ENCODE measurements around the gene AKAP6.
"Not testable (repeated sequence)": the region's sequence is repeated elsewhere in the genome, so short reads cannot be mapped to it uniquely, and the experiment has no call there.

Gene AKAP6

DNA sequence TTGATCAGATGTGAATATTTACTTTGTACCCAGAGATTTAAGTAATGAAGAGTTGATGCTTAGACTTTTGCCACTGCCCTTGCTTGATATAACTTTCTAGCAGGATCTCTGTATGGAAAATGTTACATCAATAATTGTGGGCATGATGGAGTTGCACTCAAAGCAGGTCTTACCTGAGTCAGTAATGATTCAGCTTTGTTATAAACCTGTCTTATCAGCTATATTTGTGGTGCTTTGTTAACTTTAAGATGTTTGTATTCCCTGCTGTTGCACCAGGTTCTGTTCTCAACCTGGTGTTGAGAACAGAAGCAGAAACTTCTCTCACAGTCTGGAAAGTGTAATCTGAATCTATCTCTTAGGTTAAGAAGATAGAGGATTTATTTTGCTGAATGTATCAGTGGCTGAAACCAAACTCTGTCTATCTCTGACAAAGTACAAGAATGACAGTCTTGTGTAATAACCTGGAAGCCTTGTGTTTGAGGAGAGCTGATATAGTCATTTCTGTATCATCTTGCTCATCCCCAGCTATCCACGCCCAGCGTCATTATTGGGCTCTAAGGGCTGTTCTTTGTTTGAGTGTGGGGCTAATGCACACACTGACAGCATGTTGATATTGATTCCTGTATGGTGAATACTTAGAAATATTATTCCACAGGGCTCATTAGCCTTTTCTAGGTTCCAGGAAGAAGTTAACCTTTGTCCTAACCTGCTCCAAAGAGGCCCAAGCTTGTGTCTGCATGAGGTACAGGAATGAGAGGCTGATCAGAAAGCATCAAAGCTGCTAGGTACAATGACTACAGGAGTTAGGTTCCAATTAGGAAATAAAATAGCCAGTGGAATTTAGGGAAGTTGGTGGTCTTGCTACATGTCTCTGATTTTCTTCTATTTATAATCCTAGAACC, 3.6 kb downstream of the AKAP6 start:
- DNase-seq: peak; percentile 10

DNA sequence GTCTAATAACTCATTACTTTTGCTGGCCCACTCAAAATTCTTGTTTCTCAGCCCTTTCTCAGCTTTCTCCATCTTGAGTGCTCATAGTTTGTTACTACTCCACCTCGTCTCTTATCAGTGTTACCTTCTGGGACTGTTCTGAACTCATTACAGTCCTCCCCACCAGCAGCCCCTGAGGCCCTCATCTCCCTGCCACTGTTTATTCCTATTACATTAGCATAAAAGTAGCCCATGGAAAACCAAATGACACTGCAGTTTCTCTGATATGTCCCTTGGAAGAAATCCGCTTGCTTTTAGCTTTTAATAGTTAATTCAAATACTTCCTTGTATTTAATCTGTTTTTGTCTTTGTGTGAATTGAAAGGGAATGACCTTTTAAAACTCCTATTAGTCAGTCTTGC, 7.6 kb downstream of the AKAP6 start:
- DNase-seq: no peak

DNA sequence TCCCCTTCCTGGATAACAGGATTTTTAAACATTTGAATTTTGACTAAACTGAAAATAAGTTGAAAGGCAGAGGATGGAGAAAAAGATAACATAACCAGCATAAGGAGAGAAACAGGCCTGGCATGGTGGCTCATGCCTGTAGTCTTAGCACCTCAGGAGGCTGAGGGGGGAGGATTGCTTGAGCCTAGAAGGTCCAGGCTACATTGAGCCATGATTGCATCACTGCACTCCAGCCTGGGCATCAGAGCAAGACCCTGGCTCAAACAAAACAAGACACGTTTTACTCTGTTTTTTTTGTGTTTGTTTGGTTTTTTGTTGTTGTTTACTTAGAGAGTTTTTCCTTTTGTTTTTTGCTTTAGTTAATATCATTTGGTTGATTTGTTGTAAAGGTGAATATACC, 8.7 kb downstream of the AKAP6 start:
- DNase-seq: no peak

DNA sequence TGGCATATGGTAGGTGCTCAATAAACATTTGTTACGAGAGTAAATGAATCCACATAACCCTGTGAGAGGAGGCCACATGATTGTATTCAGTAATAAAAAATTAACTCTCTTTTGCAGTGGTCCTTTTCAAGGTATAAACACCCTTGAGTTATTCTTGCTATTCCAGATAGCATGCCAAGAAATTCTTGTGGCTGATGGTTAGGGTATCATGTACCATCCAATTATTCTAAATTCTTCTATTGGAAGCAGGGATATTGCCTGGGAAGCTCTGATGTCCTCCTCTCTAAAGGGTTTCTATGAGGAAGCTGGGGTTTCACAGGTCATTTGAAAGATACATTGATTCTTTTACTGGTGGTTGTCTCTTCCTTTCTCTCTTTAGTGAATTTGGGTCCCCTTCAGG, 10.1 kb downstream of the AKAP6 start:
- no peak for DNase-seq

DNA sequence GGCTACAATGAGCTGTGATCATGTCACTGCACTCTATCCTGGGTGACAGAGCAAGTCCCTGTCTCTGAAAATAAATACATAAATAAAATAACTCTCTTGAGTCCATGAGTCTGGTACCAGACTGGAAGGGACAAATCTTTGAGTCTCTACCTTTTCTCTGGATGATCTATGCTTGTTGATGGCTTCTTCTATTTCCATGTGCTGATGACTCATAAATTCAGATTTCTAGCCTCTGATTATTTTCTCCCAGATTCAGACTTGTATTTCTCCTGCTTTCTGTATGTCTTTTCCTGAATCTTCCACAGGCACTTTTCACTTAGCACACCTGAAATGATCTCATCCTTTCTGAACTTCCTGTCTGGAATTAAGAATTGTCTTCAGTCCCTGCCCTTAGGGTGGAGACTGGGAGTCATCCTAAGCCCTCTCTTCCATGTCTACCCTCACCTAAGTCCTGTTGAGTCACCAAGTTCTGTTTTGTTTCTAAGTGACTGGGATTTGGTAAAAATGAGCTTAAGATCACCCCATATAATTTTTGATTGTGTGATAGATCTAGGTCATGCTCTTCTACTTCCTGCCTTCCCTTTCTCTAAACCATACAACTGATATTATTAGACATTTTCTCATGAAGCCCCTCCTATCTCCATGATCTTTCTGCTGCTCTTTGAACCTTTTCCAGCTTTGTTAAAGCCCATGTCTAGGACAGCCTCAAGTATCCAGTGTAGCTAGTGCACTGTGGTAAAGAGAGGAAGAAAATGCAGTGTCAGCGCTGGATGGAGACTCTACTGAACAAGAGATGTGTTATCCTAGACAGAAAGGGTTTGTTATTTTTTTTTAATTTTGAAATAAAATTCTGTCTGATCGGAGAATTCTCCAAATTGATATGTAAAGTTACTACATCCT, 13.1 kb downstream of the AKAP6 start:
- no peak for DNase-seq

DNA sequence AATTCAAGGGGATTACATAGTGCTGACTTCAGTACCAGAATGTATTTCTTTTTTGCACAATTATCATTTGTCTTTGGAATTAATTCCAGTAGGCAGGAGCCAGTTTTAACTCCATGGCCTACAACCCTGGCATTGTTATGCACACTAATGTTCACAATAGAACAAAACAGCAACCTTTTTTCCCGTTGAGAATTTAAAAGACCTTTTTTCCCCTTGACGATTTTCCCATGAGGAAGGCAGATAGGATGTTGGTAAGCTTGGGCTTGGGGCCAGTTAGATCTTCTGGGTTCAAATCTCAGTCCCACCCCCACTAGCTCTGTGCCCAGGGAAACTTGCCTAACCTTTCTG, 13.7 kb downstream of the AKAP6 start:
- DNase-seq: no peak

DNA sequence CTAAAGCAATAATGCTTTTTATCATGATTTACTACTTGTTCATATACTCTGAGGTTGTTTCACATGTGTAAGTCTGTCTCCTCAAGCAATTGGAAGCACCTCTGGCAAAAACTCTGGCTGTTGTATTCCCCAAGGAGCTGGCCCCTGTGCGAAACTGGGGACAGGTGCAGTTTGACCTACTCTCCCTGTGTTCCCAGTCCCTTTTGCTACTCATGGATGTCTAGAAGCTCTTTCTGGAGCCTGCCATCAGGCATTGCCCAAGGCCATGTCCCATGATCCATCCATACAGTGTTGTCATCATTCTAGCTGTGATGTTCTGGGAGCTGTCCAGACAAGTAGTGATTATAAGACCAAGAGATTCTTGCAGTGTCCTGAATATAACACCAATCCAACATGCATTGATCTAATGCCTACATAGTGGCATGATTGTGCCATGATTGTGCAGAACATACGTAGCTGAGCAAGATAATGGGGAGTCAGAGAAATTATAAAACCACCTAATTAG, 14.9 kb downstream of the AKAP6 start:
- DNase-seq: no peak

DNA sequence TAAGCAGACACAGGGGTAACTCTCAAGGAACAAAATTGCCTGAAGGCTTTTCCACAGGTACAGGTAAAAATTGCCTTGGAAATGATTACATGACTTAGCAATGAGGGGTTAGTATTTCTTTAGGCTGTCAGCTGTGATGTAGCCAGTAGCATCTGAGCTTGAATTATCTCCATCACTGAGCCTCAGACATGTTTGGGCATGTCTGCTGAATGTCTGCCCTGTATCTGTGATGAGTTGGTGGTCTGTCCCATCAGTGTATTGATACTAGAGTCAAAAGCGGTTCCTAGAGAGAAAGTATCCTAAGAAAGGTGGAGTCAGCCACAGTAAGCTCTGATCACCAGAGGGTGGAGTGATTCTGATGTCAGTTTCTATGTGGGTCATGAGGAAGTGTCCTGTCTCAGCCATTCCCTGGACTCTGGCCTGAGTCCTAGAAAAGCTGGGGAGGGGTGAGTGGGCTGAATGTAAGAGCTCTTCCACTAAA, 16.3 kb downstream of the AKAP6 start:
- no peak for DNase-seq

DNA sequence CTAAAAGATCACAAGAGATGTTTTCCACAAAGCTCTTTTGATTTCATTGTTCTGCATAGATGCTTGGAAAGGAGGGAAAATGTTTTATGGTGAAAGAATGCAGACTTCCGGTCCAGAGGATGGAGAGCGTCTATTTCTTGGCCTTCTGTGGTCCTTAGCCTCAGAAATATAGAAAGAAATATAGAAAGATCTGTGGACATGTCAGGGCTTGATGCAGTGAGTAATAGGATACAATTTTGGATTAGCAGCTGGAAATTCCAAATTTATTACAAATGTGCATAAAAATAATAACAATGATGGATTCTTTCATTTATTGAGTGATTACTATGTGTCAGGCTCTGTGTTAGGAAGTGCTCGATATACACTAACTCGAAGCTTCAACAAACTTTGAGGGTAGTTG, 20.2 kb downstream of the AKAP6 start:
- DNase-seq: no peak

DNA sequence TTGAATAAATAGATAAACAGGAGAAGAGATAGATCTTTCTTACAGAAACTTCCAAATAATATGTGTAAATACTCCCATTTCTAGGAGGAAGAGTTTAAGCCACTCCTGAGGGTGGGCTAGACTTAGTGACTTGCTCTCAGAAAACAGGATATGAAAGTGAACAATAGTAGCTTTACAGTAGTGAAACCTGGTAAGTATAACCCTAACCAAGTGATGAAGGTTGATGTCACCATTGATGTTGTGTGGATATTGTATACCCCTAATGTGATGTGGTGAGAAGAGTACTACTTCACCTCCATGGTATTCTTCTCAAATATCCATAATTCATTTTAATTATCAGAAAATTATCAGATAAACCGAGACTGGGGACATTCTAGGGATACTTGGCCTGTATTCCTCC, 20.9 kb downstream of the AKAP6 start:
- no peak for DNase-seq

DNA sequence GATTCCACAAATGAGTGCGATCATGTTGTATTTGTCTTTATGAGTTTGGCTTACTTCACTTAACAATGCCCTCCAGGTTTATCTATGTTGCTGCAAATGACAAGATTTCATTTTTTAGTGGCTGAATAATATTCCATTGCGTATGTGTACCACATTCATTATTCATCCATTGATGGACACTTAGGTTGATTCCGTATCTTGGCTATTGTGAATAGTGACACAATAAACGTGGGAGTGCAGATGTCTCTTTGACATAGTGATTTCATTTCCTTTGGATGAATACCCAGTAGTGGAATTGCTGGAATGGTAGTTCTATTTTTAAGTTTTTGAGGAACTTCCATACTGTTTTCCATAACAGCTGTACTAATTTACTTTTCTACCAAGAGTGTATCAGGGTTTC, 23.5 kb downstream of the AKAP6 start:
- no peak for DNase-seq

DNA sequence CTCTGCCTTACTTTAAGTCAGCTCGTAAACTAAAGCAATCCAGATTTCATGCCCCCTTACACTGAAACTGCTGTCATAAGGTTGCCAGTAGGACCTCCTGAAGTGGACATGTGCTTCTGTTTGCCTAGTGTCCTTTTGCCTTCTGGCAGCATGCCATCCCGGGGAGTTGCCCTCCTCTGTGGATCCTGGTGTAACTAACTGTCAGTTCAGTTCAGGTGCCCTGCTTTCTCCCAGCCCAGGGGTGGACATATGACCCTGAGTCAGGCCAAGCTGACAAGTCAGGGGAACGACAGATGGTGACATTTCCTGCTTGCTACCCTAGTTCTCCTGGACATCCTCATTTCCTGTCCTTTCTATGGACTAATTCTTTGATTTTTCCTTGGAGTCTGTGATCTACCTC, 25.6 kb downstream of the AKAP6 start:
- DNase-seq: no peak

DNA sequence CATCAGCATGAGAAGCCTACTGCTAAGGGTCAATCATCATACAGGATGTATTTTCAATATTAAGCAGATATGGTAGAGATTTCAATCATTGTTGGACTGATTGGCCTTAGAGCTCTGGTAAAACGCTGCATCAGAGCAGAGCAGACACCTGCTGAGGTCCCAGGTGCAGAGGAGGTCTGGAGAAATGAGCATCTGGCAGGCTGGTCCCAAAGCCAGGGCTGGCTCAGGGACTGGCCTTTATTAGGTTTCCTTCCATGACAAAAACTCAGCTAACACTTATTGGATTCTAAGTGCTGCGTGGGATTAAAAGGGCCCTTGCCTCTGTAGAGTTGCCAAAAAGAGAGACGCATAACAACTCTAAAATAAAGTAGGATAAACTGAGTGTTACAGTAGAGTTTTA, 29.7 kb downstream of the AKAP6 start:
- DNase-seq: no peak

DNA sequence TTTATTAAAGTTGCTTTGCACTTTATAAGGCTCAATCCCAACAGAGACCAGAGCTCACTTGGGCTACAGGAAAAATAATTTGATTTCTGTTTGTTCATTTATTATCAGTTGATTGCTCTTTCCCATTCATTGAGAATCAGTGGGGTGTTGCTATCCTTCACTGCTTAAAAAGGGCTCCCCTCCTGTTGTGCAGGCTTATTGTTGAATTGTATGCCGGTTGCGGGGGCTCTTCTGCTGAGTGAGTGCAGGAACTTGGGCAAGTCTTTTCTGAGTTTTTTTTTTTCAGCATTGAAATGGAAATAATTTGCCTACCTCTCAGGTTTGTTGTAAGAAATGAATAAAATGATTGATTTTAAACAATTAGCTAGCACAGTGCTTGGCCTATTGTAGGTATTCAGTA, 32.6 kb downstream of the AKAP6 start:
- no peak for DNase-seq

DNA sequence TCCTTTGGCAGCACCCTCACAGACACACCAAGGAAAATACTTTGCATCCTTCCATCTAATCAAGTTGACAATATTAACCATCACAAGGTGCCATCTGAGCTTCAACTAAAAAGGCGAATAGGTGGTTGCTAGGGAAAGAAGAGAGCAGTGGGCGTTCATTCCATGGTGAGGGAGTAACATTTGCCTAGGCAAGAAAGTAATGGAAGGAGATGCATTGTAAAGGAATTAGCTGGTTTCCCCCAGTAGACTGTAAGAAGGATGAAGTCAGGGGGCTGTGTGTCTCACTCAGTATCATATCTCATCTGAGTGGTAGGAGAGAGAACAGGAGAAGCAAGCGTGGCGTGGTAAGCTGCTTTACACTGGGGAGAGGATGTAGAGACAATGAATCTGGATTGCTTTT, 34.7 kb downstream of the AKAP6 start:
- no peak for DNase-seq

DNA sequence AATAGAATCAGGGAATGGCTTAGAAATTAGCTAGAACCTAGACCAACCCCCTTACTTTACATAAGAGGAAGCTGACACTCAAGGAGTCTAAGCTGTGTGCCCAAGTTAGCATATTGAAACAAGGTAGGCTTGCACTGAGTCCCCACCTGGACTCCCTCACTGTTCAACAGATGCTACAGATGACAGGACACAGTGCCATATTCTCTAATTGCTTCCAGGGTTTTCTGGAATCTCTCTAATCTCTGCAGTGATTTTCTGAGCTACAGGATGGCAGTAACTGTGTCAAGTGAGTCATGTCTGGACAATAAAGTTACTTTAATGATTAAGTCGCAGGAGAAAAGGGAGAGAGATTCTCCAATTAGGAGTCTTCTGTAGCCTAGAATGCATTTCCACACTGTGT, 35.8 kb downstream of the AKAP6 start:
- no peak for DNase-seq

DNA sequence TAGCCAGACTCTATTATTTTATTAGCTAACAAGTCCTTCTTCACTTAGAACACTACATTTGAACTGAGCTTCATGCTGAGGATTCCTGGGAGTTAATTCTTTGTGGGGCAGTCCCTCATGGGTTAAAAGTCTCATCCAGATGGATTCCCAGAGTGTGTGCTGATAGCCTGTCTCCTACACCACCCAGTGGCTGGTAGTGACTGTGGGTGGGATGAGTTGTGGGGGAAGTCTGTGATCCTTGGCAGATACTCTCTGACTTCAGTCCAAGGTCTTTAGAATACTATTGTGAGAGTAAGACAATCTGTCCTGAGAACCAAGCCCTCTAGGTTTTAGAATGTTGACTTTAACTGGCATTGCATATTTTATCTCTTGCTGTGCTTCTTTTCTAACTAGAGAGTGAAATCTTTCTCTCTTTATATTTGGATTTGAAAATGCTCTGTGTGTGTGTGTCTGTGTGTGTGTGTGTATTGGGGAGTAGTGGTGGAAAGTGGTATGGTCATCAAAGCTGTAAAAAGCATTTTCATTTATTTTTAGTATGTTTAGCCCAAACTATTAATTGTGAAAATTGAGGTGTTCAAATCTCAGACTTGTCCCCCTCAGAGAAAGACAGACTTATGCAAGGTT, 37.3 kb downstream of the AKAP6 start:
- no peak for DNase-seq

DNA sequence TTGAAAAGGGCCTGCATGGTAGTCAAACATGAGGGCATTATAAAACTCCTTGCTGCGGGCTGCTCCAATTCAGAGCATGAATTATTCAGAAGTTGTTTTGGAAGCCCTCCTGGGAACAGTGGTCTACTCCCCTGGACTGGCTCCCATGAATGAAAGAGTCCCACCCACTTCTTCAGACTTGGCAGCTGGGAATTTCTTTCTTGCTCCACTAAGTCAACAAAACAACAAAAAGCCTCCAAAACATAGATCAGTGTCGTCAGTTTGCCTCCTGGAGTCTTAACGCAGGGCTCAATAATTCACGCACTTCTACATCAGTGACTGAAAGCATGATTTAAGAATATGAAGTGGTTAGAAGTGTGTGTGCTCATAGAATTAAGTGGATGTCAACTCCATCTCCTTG, 37.9 kb downstream of the AKAP6 start:
- DNase-seq: no peak

DNA sequence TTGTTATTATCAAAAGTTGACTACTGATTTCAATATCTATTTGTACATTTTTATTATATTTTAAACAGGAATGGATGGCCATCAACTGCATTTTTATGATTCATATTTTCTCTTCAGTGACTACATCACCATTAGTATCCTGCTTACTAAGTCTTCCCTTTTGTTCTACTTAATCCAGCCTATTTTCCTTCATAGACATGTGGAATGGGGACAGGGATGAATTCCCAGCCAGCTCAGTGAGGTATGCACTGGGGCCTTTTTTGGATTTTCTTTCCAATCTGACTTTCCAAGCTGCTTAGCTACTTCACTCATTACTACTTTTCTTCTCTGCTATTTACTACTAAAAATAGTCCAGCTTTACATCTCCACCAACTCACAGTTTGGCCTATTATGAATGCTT, 38.4 kb downstream of the AKAP6 start:
- no peak for DNase-seq

DNA sequence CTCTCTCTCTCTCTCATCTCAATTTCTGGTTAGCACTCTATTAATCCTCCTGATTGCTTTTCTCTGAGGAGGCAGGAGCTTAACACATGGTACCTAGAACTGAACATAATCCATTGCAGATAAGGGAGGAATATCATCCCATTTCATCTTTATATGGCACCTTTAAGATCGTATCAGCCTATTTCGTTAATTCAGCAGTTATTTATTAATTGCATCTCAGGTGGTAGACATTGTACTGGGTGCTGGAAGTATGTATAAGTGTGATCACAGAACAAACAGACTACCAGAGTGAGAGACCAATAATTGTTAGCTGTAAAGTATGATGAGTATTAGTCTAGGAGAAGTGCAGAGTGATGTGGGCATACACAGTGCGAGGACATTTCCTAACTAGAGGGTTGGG, 39.0 kb downstream of the AKAP6 start:
- DNase-seq: no peak

DNA sequence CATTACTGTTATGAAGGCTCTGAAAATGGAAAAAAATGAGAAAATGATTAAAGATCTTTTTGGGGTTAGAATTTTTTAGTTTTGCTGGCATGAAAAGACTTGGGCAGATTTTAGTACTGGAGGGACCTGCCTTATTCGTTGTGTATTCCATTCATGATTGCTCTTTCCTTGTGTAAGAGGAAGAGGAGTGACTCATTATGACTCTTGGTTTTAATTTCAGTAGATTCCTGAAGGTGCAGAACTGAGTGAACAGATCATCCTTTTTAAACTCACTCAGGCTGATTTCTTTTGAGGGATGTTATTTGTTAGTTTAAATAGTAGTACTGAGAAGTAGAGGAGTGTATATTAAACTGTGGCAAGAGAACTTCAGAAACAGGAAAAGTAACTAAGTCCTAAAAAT, 41.6 kb downstream of the AKAP6 start:
- DNase-seq: no peak

DNA sequence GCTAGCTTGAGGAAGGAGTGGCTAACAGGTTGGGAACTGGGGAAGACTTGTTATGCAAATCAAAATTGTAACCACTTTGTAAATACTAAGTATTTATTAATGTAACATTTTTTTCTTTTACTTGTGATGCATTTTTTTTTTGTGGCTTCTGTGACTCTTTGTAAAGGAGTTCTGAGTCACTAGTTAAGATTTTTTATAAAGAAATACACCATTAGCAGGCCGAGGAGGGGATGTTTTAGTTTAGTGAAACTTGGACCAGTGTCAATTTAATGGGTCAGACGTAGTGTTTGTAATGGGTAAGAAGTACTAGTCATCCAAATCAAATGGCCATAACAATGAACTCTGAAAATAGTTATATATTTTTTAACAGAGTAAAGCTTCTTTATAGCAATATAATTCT, 43.1 kb downstream of the AKAP6 start:
- DNase-seq: no peak

DNA sequence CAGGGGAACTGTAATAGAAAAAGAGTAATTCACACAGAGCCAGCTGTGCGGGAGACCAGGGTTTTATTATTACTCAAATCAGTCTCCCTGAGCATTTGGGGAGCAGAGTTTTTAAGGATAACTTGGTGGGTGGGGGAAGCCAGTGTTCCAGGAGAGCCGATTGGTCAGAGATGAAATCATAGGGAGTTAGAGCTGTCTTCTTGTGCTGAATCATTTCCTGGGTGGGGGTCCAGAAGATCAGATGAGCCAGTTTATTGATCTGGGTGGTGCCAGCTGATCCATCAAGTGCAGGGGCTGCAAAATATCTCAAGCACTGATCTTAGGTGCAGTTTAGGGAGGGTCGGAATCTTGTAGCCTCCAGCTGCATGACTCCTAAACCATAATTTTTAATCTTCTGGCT, 44.1 kb downstream of the AKAP6 start:
- not testable (repeated sequence) for DNase-seq

All from retina (tissue), 1 donor.